Adrenal gland (tissue), 12 donors: ENCODE measurements around the gene MLLT3. TPM values are rescaled to one million over a fixed set of nuclear protein-coding genes. Genes with fewer than 3 reads are reported as not detected.

Experiments used
- DNase-seq, 7 donors: peaks; one replicate each; pipeline ENCODE4 v3.0.0-alpha.2; 2019 to 2020
- H3K27ac ChIP-seq, 5 donors: fragments of 200-600 bp; sonication (generic) in 4 of 5; 1 replicate in 3 of 5; 2 replicates in 2 of 5; pipeline versions ENCODE4 v1.5.1 to v1.8.0; 2016 to 2020; ENCODE audit warnings: mild to moderate bottlenecking in 1 of 5
- H3K27me3 ChIP-seq: fragments of 200-600 bp; 2 replicates; pipeline ENCODE4 v1.8.0; 2021
- H3K36me3 ChIP-seq, 2 donors: fragments of 200-600 bp; replicated peaks in 1 of 2; 1 replicate in 1 of 2; 2 replicates in 1 of 2; pipeline versions ENCODE4 v1.5.1 to v1.8.0; 2018 to 2022
- H3K4me1 ChIP-seq, 2 donors: fragments of 200-600 bp; replicated peaks in 1 of 2; 1 replicate in 1 of 2; 2 replicates in 1 of 2; pipeline versions ENCODE4 v1.5.1 to v1.8.0; 2018 to 2021
- H3K4me3 ChIP-seq, 4 donors: fragments of 200-600 bp; sonication (generic) in 3 of 4; one replicate each; pipeline ENCODE4 v1.5.1; 2016 to 2018
- H3K9me3 ChIP-seq, 3 donors: fragments of 200-600 bp; sonication (generic) in 1 of 3; replicated peaks in 1 of 3; 1 replicate in 2 of 3; 2 replicates in 1 of 3; pipeline versions ENCODE4 v1.5.1 to v1.8.0; 2016 to 2021
- POLR2A ChIP-seq, 2 donors: fragments of 450-650 bp; IDR thresholded peaks; one replicate each; pipeline ENCODE4 v1.6.1; 2017; ENCODE audit warnings: antibody characterized with exemption in 2 of 2, mild to moderate bottlenecking in 2 of 2, moderate library complexity in 1 of 2
- WGBS, 4 donors: extraction: QIAGEN DNeasy Blood & Tissue Kit in 2 of 4; methylation state at CpG; one replicate each; pipeline versions ENCODE4 v1.1.5 to v1.1.7; 2013 to 2017; 5-methylcytosine and 5-hydroxymethylcytosine counted together
- intact Hi-C, 2 donors: fragments of 100-400 bp; cut with DNase I; formaldehyde crosslinking; loops; one replicate each; pipeline versions ENCODE4 v1.14.1 to v1.15.0; 2022 to 2023
- polyA plus RNA-seq, 3 donors: library from polyadenylated mRNA; stranded (reverse); fragments of 200-250 nt in 2 of 3; fragments of 350-450 nt in 1 of 3; fragmentation: Illumina TruSeq in 1 of 3; extraction: RNeasy Lipid Tissue Mini Kit (QIAGEN cat#74804) in 1 of 3; gene quantifications; one replicate each; pipeline ENCODE4 v1.2.3, GENCODE V29; 2013 to 2014
- total RNA-seq, 9 donors: library from RNA; depleted of rRNA in 4 of 9; stranded (reverse); fragments of >200 nt in 4 of 9; fragments of 120-200 nt in 1 of 9; fragmentation: NEBNext Ultra II Directional in 1 of 9; extraction: Animal tissue kit (Norgen Biotek cat#: 25700) in 1 of 9; gene quantifications; one replicate each; pipeline versions ENCODE4 v1.1.0 to v1.2.4, GENCODE V29; 2013 to 2023
- TF ChIP-seq, protein P1 (sequence below), 6 experiments: fragments of 450-650 bp in 4 of 6; fragments of 200-600 bp in 2 of 6; sonication (generic) in 1 of 6; IDR thresholded peaks; 1 replicate in 5 of 6; 2 replicates in 1 of 6; pipeline versions ENCODE4 v1.5.1 to v1.8.0; 2016 to 2021; ENCODE audit warnings: antibody characterized with exemption in 6 of 6, mild to moderate bottlenecking in 2 of 6, moderate library complexity in 1 of 6
- donor health status: healthy with polysubstance abuse.
- donor health status: Bipolar disorder and iron deficiency.
- donor health status: DM: yes; HTN: yes; CAD: no.
- donor health status: DM: no; HTN: no; CAD: no.
- donor health status: DM: no; HTN: no; CAD: no.
- donor health status: DM: yes; HTN: yes; CAD: no.

MLLT3 gene
- total and polyA plus RNA-seq, 12 donors, result 11.0 to 37.7 (median 17.9) TPM

DNA sequence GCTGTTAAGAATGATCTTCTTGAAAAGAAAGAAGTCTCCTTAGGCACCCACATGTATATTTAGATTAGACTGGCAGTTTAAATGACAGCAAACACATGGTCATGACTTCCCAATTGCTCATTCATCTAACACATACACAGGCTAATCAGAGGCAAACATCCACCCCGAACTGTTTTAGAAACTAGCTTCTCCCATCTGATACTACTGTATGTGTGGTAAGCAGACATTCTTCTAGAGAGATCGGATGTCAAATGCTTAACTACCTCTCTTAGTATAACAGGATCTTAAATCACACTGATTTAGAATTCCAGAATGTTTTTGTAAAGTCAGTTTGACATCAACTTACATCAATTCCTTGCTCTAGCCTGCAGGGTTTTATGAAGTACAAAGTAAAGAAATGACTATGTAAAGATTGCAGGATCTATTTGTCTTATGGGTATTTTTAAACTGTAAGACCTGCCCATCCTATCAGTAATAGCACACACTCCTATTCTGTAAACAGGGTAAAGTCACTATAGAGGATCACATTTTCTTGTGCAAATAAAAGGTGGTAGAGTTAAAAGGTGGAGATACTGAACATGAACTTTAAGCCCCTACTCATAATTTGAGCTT is 239.7 kb downstream of the MLLT3 start:
- intact Hi-C loops, result no loop called here
- no peaks in the 10 kb centered on the region for H3K27me3 ChIP-seq
- 74 to 84% (median 77%) methylated on average over 2 of the region's 2 CpGs for WGBS, 4 donors
- peaks cover 0 to 6% (median 0%) of the 10 kb centered on the region in 3 donors for H3K9me3 ChIP-seq
- no peak overlapping the region for H3K27ac ChIP-seq
- no peak overlapping the region for H3K4me3 ChIP-seq
- DNase-seq, result no peak
- TF ChIP-seq POLR2A (IDR thresholded peaks at IDR 0.05), result no peak
- TF ChIP-seq, protein P1, sequence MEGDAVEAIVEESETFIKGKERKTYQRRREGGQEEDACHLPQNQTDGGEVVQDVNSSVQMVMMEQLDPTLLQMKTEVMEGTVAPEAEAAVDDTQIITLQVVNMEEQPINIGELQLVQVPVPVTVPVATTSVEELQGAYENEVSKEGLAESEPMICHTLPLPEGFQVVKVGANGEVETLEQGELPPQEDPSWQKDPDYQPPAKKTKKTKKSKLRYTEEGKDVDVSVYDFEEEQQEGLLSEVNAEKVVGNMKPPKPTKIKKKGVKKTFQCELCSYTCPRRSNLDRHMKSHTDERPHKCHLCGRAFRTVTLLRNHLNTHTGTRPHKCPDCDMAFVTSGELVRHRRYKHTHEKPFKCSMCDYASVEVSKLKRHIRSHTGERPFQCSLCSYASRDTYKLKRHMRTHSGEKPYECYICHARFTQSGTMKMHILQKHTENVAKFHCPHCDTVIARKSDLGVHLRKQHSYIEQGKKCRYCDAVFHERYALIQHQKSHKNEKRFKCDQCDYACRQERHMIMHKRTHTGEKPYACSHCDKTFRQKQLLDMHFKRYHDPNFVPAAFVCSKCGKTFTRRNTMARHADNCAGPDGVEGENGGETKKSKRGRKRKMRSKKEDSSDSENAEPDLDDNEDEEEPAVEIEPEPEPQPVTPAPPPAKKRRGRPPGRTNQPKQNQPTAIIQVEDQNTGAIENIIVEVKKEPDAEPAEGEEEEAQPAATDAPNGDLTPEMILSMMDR (IDR thresholded peaks at IDR 0.05), result no peak
- no peaks in the 10 kb centered on the region for H3K36me3 ChIP-seq
- no peaks in the 10 kb centered on the region for H3K4me1 ChIP-seq

DNA sequence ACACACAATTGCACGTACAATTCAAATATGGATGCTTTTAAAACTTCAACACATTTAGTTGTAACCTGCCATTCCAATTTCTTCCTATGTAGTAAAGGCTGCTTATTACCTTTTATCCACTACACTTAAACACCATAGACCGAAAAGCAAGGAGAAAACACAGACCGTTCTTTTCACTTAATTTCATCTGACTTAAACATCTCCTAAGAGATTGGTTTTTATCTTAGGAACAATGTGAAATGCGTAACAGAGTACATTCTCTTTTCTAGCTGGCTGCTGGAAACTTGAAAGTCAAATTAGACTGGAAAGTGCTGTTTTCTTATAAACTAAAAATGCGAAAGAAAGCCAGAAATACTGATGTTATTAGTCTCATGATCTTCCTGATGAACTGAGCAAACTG is 241.8 kb downstream of the MLLT3 start:
- Histone ChIP-seq H3K36me3 (no peaks in the 10 kb centered on the region), H3K27me3 (no peaks in the 10 kb centered on the region), H3K4me1 (peaks cover 0 to 5% of the 10 kb centered on the region in 2 donors), H3K9me3 (peaks cover 0 to 6% (median 0%) of the 10 kb centered on the region in 3 donors), H3K27ac (no peak overlapping the region), H3K4me3 (no peak overlapping the region)
- no peak for DNase-seq
- WGBS, 4 donors, result 86 to 88% (median 87%) methylated on average over 5 of the region's 5 CpGs
- intact Hi-C loops, result no loop called here
- TF ChIP-seq POLR2A (IDR thresholded peaks at IDR 0.05), result no peak
- TF ChIP-seq, protein P1 (IDR thresholded peaks at IDR 0.05), result no peak

DNA sequence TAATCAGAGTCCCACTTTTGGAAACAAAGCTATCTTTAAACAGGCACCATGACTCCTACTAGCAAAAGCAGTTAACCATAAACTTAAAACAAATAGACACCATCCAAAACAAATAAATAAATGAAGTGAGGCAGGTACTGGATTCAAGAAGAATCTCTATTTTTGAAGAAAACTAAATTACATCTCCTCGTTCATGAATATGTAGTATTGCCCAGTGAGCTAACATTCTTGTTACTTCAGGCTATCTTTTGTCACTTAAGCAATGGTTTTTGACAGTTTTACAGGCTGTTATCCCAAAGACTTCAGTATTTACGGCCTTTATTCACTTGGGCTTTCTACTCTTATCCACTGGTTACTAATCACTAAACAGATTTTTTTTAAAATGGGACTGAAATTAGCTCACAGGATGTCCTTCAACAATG is 242.5 kb downstream of the MLLT3 start:
- WGBS, 4 donors, result 79 to 90% (median 83%) methylated on average over 2 of the region's 2 CpGs
- H3K4me3 ChIP-seq, result no peak overlapping the region
- intact Hi-C loops, result no loop called here
- peaks cover 0 to 6% (median 0%) of the 10 kb centered on the region in 3 donors for H3K9me3 ChIP-seq
- H3K36me3 ChIP-seq, result no peaks in the 10 kb centered on the region
- no peak for DNase-seq
- TF ChIP-seq POLR2A (IDR thresholded peaks at IDR 0.05), result no peak
- TF ChIP-seq, protein P1 (IDR thresholded peaks at IDR 0.05), result no peak
- H3K27me3 ChIP-seq, result no peaks in the 10 kb centered on the region
- no peak overlapping the region for H3K27ac ChIP-seq
- H3K4me1 ChIP-seq, result peaks cover 0 to 5% of the 10 kb centered on the region in 2 donors

DNA sequence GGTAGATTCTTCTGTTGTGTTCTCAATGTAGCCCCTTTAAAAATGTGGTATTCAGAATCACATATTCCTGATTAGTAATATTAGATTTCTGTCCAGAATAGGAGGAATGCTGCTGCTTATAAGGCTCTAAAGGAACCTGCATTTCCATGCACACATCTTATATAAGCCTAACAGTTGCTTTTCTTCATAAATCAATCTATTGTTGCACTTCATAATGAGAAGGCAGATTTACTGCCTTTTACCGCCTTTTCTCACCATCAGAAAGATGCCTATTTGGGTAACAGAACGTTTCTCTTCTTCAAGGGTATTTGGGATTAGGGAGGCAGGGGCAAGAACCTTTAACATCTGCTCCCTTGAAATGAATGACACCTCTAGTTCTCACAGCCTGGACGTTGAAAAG is 243.4 kb downstream of the MLLT3 start:
- H3K27me3 ChIP-seq, result no peaks in the 10 kb centered on the region
- no peaks in the 10 kb centered on the region for H3K36me3 ChIP-seq
- no peak for DNase-seq
- TF ChIP-seq POLR2A (IDR thresholded peaks at IDR 0.05), result no peak
- TF ChIP-seq, protein P1 (IDR thresholded peaks at IDR 0.05), result no peak
- intact Hi-C loops, result no loop called here
- no peak overlapping the region for H3K4me3 ChIP-seq
- no peak overlapping the region for H3K27ac ChIP-seq
- WGBS, 4 donors, result 71 to 87% (median 82%) methylated on average over 3 of the region's 3 CpGs
- peaks cover 0 to 5% of the 10 kb centered on the region in 2 donors for H3K4me1 ChIP-seq
- H3K9me3 ChIP-seq, result peaks cover 0 to 6% (median 0%) of the 10 kb centered on the region in 3 donors
